ENCODE results near the gene NADSYN1.
A peak's percentile ranks its signal among the peaks of the same experiment; 100 is the strongest.

NADSYN1 gene

DNA sequence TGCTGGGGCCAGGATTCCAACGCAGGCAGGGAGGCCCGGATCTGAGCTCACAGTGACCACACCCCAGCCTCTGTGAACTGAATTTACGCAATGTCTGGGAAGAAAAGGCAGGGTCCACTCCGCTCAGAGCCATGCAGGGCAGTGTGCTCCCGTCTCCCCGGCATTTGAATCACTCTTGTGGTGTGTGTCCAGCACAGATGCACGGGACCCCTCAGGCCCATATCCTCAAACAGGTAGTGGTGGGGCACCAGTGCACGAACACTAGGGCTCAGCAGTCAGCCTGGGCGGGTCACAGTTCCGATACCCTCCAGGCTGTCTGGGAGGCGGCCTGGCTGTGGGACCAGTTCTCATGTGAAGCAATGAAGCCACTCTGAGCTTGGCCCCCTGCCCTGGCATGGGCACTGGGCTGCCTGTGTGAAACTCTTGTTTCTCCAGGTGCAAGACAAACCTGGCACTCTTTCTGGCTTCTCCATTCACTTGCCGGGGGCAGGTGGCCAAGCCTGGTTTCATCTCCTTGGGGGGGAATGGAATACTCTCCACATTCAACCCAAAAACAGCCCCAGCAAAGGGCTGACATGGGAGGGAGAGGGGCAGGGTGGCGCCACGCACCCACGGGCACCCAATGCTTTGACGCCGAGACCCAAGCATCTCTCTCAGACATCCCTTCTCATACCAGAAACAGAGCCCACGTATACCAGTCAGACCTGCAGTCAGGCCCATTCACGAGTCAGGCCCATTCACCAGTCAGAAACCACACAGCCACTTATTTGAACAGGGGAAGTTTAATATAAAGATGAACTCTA, 19.2 kb upstream of the NADSYN1 start:
- no peak for FAIRE-seq

DNA sequence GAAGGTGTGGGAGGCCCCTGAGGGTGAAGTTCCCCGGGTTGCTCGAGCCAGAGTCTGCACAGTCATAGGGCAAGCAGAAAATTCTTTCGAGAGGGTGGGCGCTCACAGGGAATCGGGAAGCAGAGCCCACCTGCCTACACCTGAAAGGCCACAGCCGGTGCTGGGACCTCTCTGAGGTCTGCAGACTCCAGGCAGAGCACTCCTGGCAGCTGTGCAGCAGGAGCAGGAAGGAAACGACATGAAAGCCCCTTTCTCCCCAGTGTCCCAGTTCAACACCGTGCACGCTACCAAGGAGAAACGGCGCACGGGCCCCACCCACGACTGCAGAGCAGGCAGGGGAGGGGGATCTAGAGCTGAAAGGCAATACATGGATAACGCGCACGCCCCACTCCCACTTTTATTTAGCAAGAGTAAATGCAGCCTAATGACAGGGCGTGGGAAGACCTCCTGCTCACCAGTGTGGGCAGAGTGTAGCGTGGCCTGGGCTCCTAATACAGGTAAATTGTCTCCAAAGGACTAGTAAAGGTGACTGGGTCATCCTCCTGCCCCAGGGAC, 18.4 kb upstream of the NADSYN1 start:
- FAIRE-seq = no peak

DNA sequence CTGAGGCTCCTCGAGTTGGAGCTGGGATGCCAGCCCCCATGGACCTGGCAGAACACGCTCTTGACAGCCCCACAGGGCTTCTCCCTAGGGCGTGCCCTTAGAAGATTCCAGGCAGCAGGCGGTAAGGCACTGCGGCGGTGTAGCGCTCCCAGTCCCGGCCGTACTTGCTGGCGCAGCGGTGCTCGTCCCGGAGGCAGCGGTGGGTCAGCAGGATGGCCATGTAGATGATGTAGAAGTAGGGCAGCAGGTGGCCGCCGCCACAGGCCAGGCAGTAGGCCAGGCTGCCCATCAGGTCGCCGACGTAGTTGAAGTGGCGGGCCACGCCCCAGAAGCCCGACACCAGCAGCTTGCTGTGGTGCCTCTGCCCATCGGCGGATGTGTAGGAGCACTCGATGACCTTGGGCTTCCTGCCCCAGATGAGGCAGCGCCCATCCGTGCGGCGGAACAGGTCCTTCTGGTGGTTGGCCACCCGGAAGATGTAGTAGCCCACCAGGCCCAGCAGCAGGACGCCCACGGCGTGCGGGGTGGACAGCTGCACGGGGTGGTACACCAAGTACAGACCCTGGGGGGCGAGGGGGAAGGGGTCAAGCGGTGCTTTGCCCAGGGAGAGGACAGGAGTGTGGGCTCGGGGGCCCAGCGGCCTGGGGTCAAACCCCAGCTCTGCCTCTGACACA, 17.6 kb upstream of the NADSYN1 start:
- no peak for FAIRE-seq

GRCh38 chr11:71436861-71437260, 16.1 kb upstream of the NADSYN1 start:
- FAIRE-seq = no peak

GRCh38 chr11:71437399-71437798, 15.6 kb upstream of the NADSYN1 start:
- no peak for FAIRE-seq

GRCh38 chr11:71437879-71438278, 15.1 kb upstream of the NADSYN1 start:
- no peak for FAIRE-seq

- no peak for FAIRE-seq
Observed at GRCh38 chr11:71438650-71439049, 14.4 kb upstream of the NADSYN1 start.

DNA sequence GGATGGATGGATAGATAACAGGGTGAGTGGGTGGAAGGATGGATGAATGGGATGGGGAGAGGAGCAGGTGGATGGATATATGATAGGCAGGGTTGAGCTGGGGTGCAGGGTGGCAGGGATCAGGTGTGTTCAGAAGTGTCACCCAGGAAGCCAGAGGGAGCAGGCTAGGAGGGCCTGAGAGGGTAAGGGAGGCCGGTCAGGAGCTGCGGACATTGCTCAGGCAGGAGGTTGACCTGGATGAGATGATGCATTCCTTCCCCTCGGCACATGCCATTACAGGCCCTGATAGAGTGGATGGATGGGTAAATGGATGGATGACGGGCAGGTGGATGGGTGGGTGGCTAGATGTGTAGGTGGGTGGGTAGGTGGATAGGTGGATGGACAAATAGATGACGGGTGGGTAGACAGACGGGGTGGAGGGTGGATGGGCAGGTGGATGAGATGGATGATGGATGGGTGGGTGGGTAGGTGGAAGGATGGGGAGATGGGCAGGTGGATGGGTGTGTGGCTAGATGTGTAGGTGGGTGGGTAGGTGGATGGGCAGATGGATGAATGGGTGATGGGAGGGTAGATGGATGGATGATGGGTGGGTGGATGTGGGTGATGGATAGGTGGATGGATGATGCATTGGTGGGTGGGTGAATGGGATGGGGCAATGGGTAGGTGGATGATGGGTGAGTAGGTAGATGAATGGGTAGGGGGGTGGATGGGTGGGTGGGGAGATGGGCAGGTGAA, 12.8 kb upstream of the NADSYN1 start:
- FAIRE-seq = no peak

GRCh38 chr11:71441251-71441650, 11.8 kb upstream of the NADSYN1 start:
- no peak for FAIRE-seq

DNA sequence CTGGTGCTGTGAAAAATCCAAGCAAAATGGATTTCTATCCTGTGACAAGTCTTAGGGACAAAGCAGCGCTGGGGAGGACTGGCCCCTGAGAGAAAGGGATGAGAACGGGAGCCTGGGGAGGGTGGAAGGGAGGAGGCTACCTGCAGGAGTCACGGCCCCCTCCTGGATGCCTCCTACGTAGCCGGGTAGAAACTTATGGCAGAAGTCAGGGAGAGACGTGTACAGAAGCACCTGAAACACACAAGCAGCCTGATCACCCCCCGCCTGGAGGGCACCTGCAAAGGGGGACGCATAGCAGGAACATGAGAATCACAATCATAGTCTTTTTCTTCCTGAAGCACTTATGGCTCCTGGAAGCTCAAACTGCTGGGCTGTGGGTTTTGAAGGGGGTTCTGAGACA, 10.9 kb upstream of the NADSYN1 start:
- FAIRE-seq = no peak

GRCh38 chr11:71442880-71443279, 10.1 kb upstream of the NADSYN1 start:
- FAIRE-seq = no peak

GRCh38 chr11:71443736-71444445, 9.1 kb upstream of the NADSYN1 start:
- FAIRE-seq = no peak

- no peak for FAIRE-seq
Observed at GRCh38 chr11:71444811-71445210, 8.2 kb upstream of the NADSYN1 start.

DNA sequence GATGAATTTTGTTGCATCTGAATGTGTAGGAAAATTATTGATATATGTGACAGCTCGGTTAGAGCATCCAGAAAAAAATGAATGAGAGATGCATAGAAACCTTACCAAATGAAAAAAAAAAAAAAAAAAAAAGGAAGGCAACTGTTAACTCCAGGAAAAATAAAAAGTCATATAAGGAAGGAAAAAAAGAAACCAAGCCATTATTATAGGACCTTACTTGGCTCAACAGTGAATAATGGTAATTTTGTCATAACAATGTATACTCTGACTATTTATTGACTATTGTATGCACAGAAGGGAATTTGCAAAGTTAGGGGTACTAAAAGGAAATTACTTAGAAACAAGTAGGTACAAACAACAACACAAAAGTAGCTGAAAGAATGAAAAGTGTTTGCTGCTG, 6.9 kb upstream of the NADSYN1 start:
- FAIRE-seq = no peak

- no peak for FAIRE-seq
Observed at GRCh38 chr11:71446942-71447688, 5.9 kb upstream of the NADSYN1 start.

- no peak for FAIRE-seq
Observed at GRCh38 chr11:71447791-71448256, 5.2 kb upstream of the NADSYN1 start.

DNA sequence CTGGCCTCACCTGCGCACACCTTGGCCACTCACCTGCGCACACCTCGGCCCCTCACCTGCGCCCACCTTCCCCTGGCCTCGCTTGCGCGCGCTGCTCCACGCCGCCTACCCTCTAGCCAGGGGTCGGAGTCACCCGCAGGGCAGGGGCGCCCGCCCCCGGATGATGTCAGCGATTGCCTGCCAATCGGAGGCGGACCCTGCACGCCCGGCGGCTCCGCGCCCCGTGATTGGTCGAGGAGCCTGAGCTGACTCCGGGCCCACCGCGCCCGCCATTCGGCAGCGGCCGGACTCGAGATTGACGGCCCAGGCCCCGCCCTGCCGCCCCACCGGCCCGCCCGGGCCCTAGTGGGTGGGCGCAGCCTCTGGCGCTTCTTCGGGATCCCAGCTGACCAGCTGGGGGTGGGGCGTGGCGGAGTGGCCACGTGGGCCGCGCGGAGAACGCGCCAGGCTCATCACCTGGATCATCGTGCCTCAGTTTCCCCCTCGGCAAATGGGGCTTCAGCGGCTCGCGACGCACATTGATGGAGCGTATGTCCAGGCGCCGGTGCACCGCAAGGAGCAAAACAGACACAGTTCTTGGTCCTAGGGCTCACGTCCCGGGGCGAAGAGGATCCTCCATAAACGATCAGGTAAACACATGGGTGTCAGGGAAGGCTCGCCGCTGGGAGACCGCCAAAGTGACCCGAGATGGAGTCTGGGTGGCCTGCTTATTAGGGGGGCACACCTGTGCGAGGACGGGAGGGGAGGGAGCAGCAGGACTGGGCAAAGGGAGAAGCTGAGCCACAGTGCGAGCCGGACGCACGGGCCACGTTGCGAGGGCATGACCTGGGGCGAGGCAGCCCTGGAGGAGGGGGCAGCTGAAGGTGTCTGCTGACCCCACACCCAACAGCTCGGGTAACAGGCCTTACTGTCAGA, 4.5 kb upstream of the NADSYN1 start, which contains the start of gene DHCR7:
Gene DHCR7, minus strand, starts transcription at position 137 of the 915 bp plus-strand sequence. CDS start 3,441 bp downstream, outside the sequence.
- FAIRE-seq = peak; percentile 19

DNA sequence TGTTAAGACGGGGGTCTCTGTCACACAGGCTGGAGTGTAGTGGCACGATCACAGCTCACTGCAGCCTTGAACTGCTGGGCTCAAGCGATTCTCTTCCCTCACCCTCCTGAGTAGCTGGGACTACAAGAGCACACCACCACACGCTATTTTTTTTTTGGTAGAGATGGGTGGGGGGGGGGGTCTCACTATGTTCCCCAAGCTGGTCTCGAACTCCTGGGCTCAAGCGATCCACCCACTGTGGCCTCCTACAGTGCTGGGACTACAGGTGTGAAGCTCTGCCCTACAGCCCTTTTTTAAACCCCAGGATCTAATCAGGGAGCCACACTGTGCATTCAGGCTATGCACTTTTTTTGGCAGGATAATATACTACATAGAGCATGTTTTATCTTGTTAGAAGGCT, 3.4 kb upstream of the NADSYN1 start:
- no peak for FAIRE-seq

- FAIRE-seq = no peak
Observed at GRCh38 chr11:71450507-71450906, 2.5 kb upstream of the NADSYN1 start.

GRCh38 chr11:71450939-71451338, 2.1 kb upstream of the NADSYN1 start:
- FAIRE-seq = no peak

Measured in G401.6 (cell line).